Natural killer cell (primary cell): ENCODE results near the gene NHERF1. TPM values are rescaled to one million over a fixed set of nuclear protein-coding genes. Genes with fewer than 3 reads are reported as not detected.

ENCODE experiments used
- ATAC-seq, 3 donors: fragments of 150-1000 bp in 2 of 3; fragments of 200-7000 bp in 1 of 3; cut with Tn5 transposase; 1 replicate in 1 of 3; 2 replicates in 2 of 3; pipeline ENCODE4 v1.10.0; 2021; ENCODE audit warnings: mild to moderate bottlenecking in 2 of 3, moderate library complexity in 2 of 3
- DNase-seq, 2 donors: peaks; one replicate each; pipeline versions ENCODE4 v3.0.0 to v3.0.0-alpha.2; 2013 to 2021; ENCODE audit warnings: mixed read lengths in 1 of 2
- H3K27ac ChIP-seq: one replicate; pipeline ENCODE4 v1.5.1; 2013; ENCODE audit warnings: mild to moderate bottlenecking, low read length
- H3K27me3 ChIP-seq: one replicate; pipeline ENCODE4 v1.6.1; 2013; ENCODE audit warnings: low read length; ENCODE audit not compliant: control insufficient read depth, insufficient read depth
- H3K36me3 ChIP-seq: one replicate; pipeline ENCODE4 v1.6.1; 2013; ENCODE audit warnings: low read length; ENCODE audit not compliant: control insufficient read depth, insufficient read depth
- H3K4me1 ChIP-seq: one replicate; pipeline ENCODE4 v1.6.1; 2013; ENCODE audit warnings: low read length; ENCODE audit not compliant: control insufficient read depth, insufficient read depth
- H3K4me3 ChIP-seq: one replicate; pipeline ENCODE4 v1.5.1; 2013; ENCODE audit warnings: low read length
- H3K9me3 ChIP-seq: one replicate; pipeline ENCODE4 v1.6.1; 2013; ENCODE audit warnings: low read length; ENCODE audit not compliant: control insufficient read depth, insufficient read depth
- H3K27ac Mint-ChIP-seq, 2 donors: one replicate each; pipeline ENCODE4 v1.8.0; 2022; ENCODE audit warnings: mild to moderate bottlenecking in 2 of 2, mixed read lengths in 2 of 2, moderate library complexity in 1 of 2
- H3K27me3 Mint-ChIP-seq, 2 donors: one replicate each; pipeline ENCODE4 v1.8.0; 2022; ENCODE audit warnings: low read depth in 2 of 2, mixed read lengths in 2 of 2
- H3K36me3 Mint-ChIP-seq: one replicate; pipeline ENCODE4 v1.8.0; 2022; ENCODE audit warnings: mixed read lengths
- H3K4me1 Mint-ChIP-seq, 2 donors: one replicate each; pipeline ENCODE4 v1.8.0; 2022; ENCODE audit warnings: mixed read lengths in 2 of 2
- H3K4me3 Mint-ChIP-seq: one replicate; pipeline ENCODE4 v1.8.0; 2022; ENCODE audit warnings: mild to moderate bottlenecking, moderate library complexity, mixed read lengths
- H3K9me3 Mint-ChIP-seq, 2 donors: one replicate each; pipeline ENCODE4 v1.8.0; 2022; ENCODE audit warnings: mixed read lengths in 2 of 2
- WGBS: methylation state at CpG from one replicate; pipeline ENCODE4 v1.1.7; 2013; ENCODE audit warnings: missing lambda C conversion rate; ENCODE audit not compliant: insufficient coverage; 5-methylcytosine and 5-hydroxymethylcytosine counted together
- intact Hi-C: fragments of 100-400 bp; cut with micrococcal nuclease; formaldehyde crosslinking; loops from one replicate; pipeline ENCODE4 v1.14.2; 2022
- total RNA-seq, 4 donors: library from RNA; stranded (reverse); fragments of 120-200 nt in 1 of 4; gene quantifications; one replicate each; pipeline versions ENCODE4 v1.2.3 to v1.2.4, GENCODE V29; 2013 to 2022
- TF ChIP-seq, protein P1 (sequence below): fragments of 200-600 bp; IDR thresholded peaks from one replicate; pipeline ENCODE4 v1.8.0; 2022; ENCODE audit warnings: antibody characterized with exemption

The NHERF1 gene
- total RNA-seq, 3 donors from 2014 or later (not counting 1 experiment from before 2014, with no cell fraction given), result 323 to 372 (median 362) TPM

DNA sequence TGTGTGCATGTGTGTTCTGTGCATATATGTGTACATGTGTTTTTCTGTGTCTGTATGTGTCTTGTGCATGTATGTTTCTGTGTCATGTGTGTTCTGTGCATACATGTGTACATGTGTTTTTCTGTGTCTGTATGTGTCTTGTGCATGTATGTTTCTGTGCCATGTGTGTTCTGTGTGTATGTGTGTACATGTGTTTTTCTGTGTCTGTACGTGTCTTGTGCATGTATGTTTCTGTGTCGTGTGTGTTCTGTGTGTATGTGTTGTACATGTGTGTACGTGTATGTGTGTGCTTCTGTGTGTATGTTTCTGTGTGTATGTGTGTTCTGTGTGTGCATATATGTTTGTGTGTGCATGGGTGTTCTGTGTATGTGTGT is 19.7 kb upstream of the NHERF1 start:
- ATAC-seq, result no peak
- intact Hi-C loops, result no loop called here
- Mint-ChIP-seq H3K4me1 (peaks cover 9 to 10% of the 10 kb centered on the region in 2 donors), H3K27ac (no peak overlapping the region), H3K36me3 (no peaks in the 10 kb centered on the region), H3K27me3 (no peaks in the 10 kb centered on the region), H3K9me3 (no peaks in the 10 kb centered on the region), H3K4me3 (no peak overlapping the region)
- no peak overlapping the region for H3K4me3 ChIP-seq
- H3K36me3 ChIP-seq, result no peaks in the 10 kb centered on the region
- H3K4me1 ChIP-seq, result peaks cover 50% of the 10 kb centered on the region
- no peak for DNase-seq
- TF ChIP-seq, protein P1, sequence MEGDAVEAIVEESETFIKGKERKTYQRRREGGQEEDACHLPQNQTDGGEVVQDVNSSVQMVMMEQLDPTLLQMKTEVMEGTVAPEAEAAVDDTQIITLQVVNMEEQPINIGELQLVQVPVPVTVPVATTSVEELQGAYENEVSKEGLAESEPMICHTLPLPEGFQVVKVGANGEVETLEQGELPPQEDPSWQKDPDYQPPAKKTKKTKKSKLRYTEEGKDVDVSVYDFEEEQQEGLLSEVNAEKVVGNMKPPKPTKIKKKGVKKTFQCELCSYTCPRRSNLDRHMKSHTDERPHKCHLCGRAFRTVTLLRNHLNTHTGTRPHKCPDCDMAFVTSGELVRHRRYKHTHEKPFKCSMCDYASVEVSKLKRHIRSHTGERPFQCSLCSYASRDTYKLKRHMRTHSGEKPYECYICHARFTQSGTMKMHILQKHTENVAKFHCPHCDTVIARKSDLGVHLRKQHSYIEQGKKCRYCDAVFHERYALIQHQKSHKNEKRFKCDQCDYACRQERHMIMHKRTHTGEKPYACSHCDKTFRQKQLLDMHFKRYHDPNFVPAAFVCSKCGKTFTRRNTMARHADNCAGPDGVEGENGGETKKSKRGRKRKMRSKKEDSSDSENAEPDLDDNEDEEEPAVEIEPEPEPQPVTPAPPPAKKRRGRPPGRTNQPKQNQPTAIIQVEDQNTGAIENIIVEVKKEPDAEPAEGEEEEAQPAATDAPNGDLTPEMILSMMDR, result no peak
- H3K27ac ChIP-seq, result no peak overlapping the region
- WGBS, result 94% methylated on average over 3 of the region's 3 CpGs
- H3K27me3 ChIP-seq, result no peaks in the 10 kb centered on the region
- H3K9me3 ChIP-seq, result peaks cover 5% of the 10 kb centered on the region

DNA sequence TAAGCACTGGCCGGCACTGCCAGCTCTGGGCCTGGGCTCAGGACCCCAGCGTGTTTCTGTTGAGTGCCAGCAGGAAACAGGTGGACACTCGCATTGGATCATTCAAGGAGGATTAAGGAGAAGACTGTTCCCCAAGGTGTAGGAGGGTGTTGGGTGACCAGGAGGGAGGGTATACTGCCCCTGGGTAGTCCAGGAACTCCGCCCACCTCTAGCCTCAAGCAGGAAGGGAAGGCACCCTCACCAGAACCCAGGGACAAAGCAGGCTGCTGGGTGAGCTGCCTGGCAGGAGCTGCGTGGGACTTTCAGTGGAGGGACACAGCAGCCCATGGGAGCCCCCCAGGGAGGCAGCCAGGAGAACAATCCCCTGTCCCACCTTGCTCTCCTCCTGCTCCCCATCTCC is 19.1 kb upstream of the NHERF1 start:
- Mint-ChIP-seq H3K27ac (no peak overlapping the region), H3K4me3 (no peak overlapping the region), H3K36me3 (no peaks in the 10 kb centered on the region), H3K4me1 (peaks cover 3% of the 10 kb centered on the region in 2 donors), H3K9me3 (no peaks in the 10 kb centered on the region), H3K27me3 (no peaks in the 10 kb centered on the region)
- DNase-seq (no peak), ATAC-seq (no peak)
- H3K9me3 ChIP-seq, result peaks cover 7% of the 10 kb centered on the region
- WGBS, result 98% methylated on average over 5 of the region's 5 CpGs
- no peak overlapping the region for H3K4me3 ChIP-seq
- H3K4me1 ChIP-seq, result peaks cover 53% of the 10 kb centered on the region
- intact Hi-C loops, result no loop called here
- H3K27ac ChIP-seq, result no peak overlapping the region
- no peaks in the 10 kb centered on the region for H3K27me3 ChIP-seq
- no peaks in the 10 kb centered on the region for H3K36me3 ChIP-seq
- TF ChIP-seq, protein P1, result no peak

DNA sequence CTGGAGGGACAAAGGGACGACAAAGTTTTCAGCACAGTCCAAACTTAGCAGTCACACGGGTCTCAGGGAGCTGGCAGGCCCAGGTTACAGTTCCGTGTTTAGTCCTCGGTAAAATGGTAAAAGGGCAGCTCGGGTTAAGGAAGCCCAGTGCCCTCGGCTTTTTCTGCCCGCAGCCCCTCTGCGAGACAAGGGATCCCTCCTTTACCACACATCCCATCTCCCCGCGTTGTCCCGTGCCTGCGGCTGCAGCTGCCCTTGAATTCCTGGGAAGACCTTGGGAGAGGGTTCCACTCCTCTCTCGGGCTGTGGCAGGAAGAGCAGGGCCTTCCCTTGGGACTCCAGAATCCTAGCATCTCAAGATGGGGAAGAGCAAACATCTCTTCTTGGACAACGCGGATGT is 18.6 kb upstream of the NHERF1 start:
- Mint-ChIP-seq H3K36me3 (no peaks in the 10 kb centered on the region), H3K27ac (peak overlapping the region in 1 of 2 donors; percentile 56), H3K9me3 (no peaks in the 10 kb centered on the region), H3K4me1 (no peaks in the 10 kb centered on the region), H3K4me3 (no peak overlapping the region), H3K27me3 (peaks cover 0 to 3% of the 10 kb centered on the region in 2 donors)
- H3K4me3 ChIP-seq, result no peak overlapping the region
- peaks cover 57% of the 10 kb centered on the region for H3K4me1 ChIP-seq
- DNase-seq (no peak), ATAC-seq (no peak)
- no peaks in the 10 kb centered on the region for H3K27me3 ChIP-seq
- no peaks in the 10 kb centered on the region for H3K36me3 ChIP-seq
- H3K27ac ChIP-seq, result no peak overlapping the region
- intact Hi-C loops, result no loop called here
- TF ChIP-seq, protein P1, result no peak
- H3K9me3 ChIP-seq, result peaks cover 7% of the 10 kb centered on the region
- 97% methylated on average over 15 of the region's 15 CpGs for WGBS
